Endodermal cell (in vitro differentiated cells): ENCODE measurements around the gene UBE3C. TPM values are rescaled to one million over a fixed set of nuclear protein-coding genes. Genes with fewer than 3 reads are reported as not detected.

ENCODE experiments used
- DNase-seq: peaks from one replicate; pipeline ENCODE4 v3.0.0-alpha.2; 2017
- H3K27ac ChIP-seq: 2 replicates; pipeline ENCODE4 v1.5.1; 2013; ENCODE audit warnings: mild to moderate bottlenecking, low read depth, low read length, moderate library complexity
- H3K27me3 ChIP-seq: 2 replicates; pipeline ENCODE4 v1.6.1; 2013; ENCODE audit warnings: mild to moderate bottlenecking, low read length, moderate library complexity; ENCODE audit not compliant: insufficient read depth, control insufficient read depth, poor library complexity, severe bottlenecking
- H3K36me3 ChIP-seq: 2 replicates; pipeline ENCODE4 v1.7.0; 2013; ENCODE audit warnings: mild to moderate bottlenecking, low read length, moderate library complexity; ENCODE audit not compliant: control insufficient read depth, insufficient read depth
- H3K4me1 ChIP-seq: one replicate; pipeline ENCODE4 v1.7.0; 2013; ENCODE audit warnings: low read length; ENCODE audit not compliant: control insufficient read depth, insufficient read depth
- H3K4me3 ChIP-seq: 2 replicates; pipeline ENCODE4 v1.5.1; 2013; ENCODE audit warnings: mild to moderate bottlenecking, low read length, moderate library complexity
- H3K9ac ChIP-seq: 2 replicates; pipeline ENCODE4 v1.6.1; 2013; ENCODE audit warnings: mild to moderate bottlenecking, low read length, moderate library complexity; ENCODE audit not compliant: poor library complexity, severe bottlenecking; ENCODE audit errors: extremely low read depth
- H3K9me3 ChIP-seq: 2 replicates; pipeline ENCODE4 v1.6.1; 2013; ENCODE audit warnings: mild to moderate bottlenecking, low read length, moderate library complexity; ENCODE audit not compliant: control insufficient read depth
- H3K27ac Mint-ChIP-seq: 2 replicates; pipeline ENCODE4 v1.8.0; 2020; ENCODE audit warnings: mixed read lengths
- H3K27me3 Mint-ChIP-seq: 2 replicates; pipeline ENCODE4 v1.8.0; 2021; ENCODE audit warnings: mild to moderate bottlenecking, mixed read lengths; ENCODE audit not compliant: insufficient read depth
- H3K36me3 Mint-ChIP-seq: 2 replicates; pipeline ENCODE4 v1.8.0; 2020; ENCODE audit warnings: low read depth, mixed read lengths
- H3K4me1 Mint-ChIP-seq: 2 replicates; pipeline ENCODE4 v1.8.0; 2020; ENCODE audit warnings: mixed read lengths
- H3K4me3 Mint-ChIP-seq: 2 replicates; pipeline ENCODE4 v1.8.0; 2020; ENCODE audit warnings: mild to moderate bottlenecking, moderate library complexity, mixed read lengths
- H3K9me3 Mint-ChIP-seq: 2 replicates; pipeline ENCODE4 v1.8.0; 2020; ENCODE audit warnings: mild to moderate bottlenecking, mixed read lengths
- WGBS, 2 experiments: methylation state at CpG; one replicate each; pipeline versions ENCODE4 v1.1.5 to v1.1.7; 2013; ENCODE audit warnings: missing lambda C conversion rate in 2 of 2, mixed read lengths in 1 of 2; ENCODE audit not compliant: insufficient coverage in 1 of 2, insufficient read length in 1 of 2; 5-methylcytosine and 5-hydroxymethylcytosine counted together
- total RNA-seq, 2 donors: library from RNA; stranded (reverse); fragmentation: NEBNext Ultra II Directional in 1 of 2; extraction: Animal tissue kit (Norgen Biotek cat#: 25700) in 1 of 2; gene quantifications; 2 replicates in 1 of 2; 3 replicates in 1 of 2; pipeline ENCODE4 v1.2.1, GENCODE V29; 2021
- TF ChIP-seq, protein P1 (sequence below): fragments of 200-600 bp; sonication (generic); conservative IDR thresholded peaks from 2 replicates; pipeline ENCODE4 v1.5.0; 2021; ENCODE audit warnings: antibody characterized with exemption, mild to moderate bottlenecking

Gene UBE3C
- total RNA-seq, 2 donors from 2014 or later = 53.4 to 55.9 TPM

DNA sequence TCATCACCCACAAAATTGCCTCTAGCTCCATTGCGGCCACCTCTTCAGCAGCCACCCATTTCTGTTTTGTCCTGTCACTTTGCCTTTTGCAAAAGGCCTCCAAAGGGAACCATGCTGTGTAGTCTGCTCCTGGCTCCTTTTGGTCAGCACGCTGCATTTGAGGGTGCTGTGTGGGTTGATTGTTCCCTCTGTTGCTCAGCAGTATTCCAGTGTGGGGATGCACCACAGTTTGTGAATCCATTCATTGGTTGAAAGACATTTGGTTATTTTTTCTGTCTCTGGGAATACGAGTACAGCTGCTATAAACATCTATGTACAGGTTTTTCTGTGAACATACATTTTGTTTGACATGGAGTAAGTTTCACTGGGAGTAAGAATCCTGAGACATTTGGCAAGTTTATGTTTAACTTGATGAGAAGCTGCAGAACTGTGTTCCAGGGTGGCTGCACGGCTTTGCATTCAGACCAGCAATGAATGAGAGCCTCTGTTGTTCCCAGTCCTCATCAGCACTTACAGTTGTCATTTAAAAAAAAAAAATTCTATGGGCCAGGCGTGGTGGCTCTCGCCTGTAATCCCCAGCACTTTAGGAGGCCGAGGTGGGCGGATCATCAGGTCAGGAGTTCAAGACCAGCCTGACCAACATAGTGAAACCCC lies 82.3 kb downstream of the UBE3C start:
- TF ChIP-seq, protein P1, sequence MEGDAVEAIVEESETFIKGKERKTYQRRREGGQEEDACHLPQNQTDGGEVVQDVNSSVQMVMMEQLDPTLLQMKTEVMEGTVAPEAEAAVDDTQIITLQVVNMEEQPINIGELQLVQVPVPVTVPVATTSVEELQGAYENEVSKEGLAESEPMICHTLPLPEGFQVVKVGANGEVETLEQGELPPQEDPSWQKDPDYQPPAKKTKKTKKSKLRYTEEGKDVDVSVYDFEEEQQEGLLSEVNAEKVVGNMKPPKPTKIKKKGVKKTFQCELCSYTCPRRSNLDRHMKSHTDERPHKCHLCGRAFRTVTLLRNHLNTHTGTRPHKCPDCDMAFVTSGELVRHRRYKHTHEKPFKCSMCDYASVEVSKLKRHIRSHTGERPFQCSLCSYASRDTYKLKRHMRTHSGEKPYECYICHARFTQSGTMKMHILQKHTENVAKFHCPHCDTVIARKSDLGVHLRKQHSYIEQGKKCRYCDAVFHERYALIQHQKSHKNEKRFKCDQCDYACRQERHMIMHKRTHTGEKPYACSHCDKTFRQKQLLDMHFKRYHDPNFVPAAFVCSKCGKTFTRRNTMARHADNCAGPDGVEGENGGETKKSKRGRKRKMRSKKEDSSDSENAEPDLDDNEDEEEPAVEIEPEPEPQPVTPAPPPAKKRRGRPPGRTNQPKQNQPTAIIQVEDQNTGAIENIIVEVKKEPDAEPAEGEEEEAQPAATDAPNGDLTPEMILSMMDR = no peak

DNA sequence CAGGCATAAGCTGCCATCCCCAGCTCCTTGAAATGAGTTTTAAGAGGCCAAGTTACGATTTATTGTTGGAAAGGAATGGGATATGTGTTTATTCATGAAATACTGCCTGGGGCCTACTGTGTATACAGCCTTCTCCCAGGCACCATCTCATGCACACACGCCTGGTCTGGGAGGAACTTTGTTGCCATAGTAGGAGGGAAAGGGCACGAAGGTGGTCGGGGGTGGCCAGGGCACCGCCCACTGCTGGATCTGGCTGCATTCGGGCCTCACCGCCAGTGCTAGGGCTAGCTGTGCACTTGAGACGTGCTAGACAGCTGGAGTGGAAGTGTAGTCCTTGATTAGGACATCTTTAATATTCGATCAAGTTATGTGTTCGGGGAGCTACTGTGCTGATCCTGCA lies 84.0 kb downstream of the UBE3C start:
- no peaks in the 10 kb centered on the region for H3K27me3 ChIP-seq
- H3K9me3 ChIP-seq = no peaks in the 10 kb centered on the region
- no peaks in the 10 kb centered on the region for H3K4me1 Mint-ChIP-seq
- H3K27me3 Mint-ChIP-seq = no peaks in the 10 kb centered on the region
- H3K36me3 Mint-ChIP-seq = peaks cover 63% of the 10 kb centered on the region
- no peak overlapping the region for H3K4me3 ChIP-seq
- no peak for DNase-seq
- no peak overlapping the region for H3K9ac ChIP-seq
- no peaks in the 10 kb centered on the region for H3K9me3 Mint-ChIP-seq
- peak overlapping the region; percentile 57 for H3K27ac Mint-ChIP-seq
- no peak overlapping the region for H3K4me3 Mint-ChIP-seq
- H3K36me3 ChIP-seq = peaks cover 76% of the 10 kb centered on the region
- no peak overlapping the region for H3K27ac ChIP-seq
- no peaks in the 10 kb centered on the region for H3K4me1 ChIP-seq
- 92 to 97% methylated on average over 5 to 10 of the region's 10 CpGs for WGBS, 2 experiments
- TF ChIP-seq, protein P1 = no peak

More for the DNA sequence above, 82.3 kb downstream of the UBE3C start:
- Histone ChIP-seq H3K4me3 (no peak overlapping the region), H3K36me3 (peaks cover 76% of the 10 kb centered on the region), H3K4me1 (no peaks in the 10 kb centered on the region), H3K27ac (no peak overlapping the region), H3K9me3 (no peaks in the 10 kb centered on the region), H3K9ac (no peak overlapping the region), H3K27me3 (no peaks in the 10 kb centered on the region)
- no peak for DNase-seq
- Mint-ChIP-seq H3K4me1 (no peaks in the 10 kb centered on the region), H3K9me3 (no peaks in the 10 kb centered on the region), H3K27me3 (no peaks in the 10 kb centered on the region), H3K4me3 (no peak overlapping the region), H3K36me3 (peaks cover 73% of the 10 kb centered on the region), H3K27ac (no peak overlapping the region)
- 91 to 94% methylated on average over 7 to 8 of the region's 8 CpGs for WGBS, 2 experiments

DNA sequence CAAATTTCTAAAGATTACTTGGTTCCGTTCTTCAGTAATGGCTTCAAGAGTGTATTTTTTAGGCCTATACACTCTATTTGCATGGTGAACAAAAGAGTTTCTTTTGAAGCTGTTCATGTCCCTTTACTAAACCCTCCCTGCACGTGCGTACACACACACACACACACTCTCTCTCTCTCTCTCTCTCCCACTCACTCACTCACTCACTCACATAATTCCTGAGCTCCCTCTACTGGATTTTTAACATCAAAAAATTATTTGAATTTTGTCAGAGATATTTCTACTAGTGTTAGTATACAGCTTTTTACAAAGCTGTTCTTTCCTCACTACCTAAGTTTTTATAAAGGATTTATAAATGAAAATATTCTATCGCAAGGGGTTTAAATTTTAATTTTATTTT lies 85.9 kb downstream of the UBE3C start:
- Mint-ChIP-seq H3K4me1 (no peaks in the 10 kb centered on the region), H3K36me3 (peaks cover 57% of the 10 kb centered on the region), H3K27me3 (no peaks in the 10 kb centered on the region), H3K9me3 (no peaks in the 10 kb centered on the region), H3K27ac (peak overlapping the region; percentile 55), H3K4me3 (no peak overlapping the region)
- 97% methylated on average over 4 of the region's 4 CpGs; no CpG with 5 or more reads in 1 of the 2 experiments for WGBS, 2 experiments
- Histone ChIP-seq H3K9me3 (no peaks in the 10 kb centered on the region), H3K9ac (no peak overlapping the region), H3K4me3 (no peak overlapping the region), H3K27ac (no peak overlapping the region), H3K36me3 (peaks cover 64% of the 10 kb centered on the region), H3K4me1 (no peaks in the 10 kb centered on the region), H3K27me3 (no peaks in the 10 kb centered on the region)
- TF ChIP-seq, protein P1 = no peak
- no peak for DNase-seq
